HG03025 (cell line): ENCODE measurements around the gene RGS9.

ENCODE experiments used
- ATAC-seq: cut with Tn5 transposase; IDR thresholded peaks from one replicate; pipeline ENCODE4 v1.9.1; 2021; ENCODE audit warnings: mild to moderate bottlenecking, moderate library complexity; ENCODE audit not compliant: unreplicated experiment, low FRiP score

Gene RGS9

GRCh38 chr17:65154770-65155589 is 17.8 kb downstream of the RGS9 start:
- peak; percentile 74 for ATAC-seq

DNA sequence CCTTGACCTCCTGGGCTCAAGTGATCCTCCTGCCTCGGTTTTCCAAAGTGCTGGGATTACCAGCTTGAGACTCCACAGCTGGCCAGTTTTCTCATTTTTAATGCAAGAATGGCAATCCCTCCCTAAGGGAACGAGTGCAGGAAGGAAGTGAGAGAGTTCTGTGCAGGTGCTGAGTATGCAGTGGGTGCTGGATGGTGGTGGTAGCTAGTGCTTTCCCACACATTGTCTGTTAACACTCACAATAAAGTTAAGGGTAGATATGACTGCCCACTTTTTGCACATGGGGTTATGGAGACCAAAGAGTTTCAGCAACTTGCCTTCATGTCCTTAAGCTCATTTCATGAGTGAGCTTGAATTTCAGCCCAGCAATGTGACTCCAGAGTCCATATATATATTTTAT is 18.5 kb downstream of the RGS9 start:
- ATAC-seq = no peak

GRCh38 chr17:65156185-65156834 is 19.1 kb downstream of the RGS9 start:
- ATAC-seq = no peak

GRCh38 chr17:65156835-65157565 is 19.8 kb downstream of the RGS9 start:
- no peak for ATAC-seq

- no peak for ATAC-seq
These were observed 20.9 kb downstream of the RGS9 start for GRCh38 chr17:65158041-65158440.

DNA sequence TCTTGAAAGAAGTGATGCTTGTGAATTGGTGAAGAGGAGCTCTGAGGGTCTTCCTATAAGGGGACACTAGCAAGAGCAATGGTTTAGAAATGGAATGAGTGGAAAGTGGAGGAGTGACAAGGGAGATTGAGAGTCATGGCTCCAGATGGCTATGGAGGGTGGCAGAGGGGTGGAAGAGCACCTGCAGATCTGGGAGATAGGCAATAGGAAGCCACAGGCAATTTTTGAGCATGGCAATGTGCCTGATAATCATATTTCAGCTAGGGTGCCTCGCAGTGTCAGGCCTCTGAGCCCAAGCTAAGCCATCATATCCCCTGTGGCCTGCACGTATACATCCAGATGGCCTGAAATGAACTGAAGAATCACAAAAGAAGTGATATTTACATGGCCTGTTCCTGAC is 21.5 kb downstream of the RGS9 start:
- ATAC-seq = no peak

GRCh38 chr17:65160516-65160915 is 23.3 kb downstream of the RGS9 start:
- ATAC-seq = no peak

GRCh38 chr17:65163990-65164495 is 26.9 kb downstream of the RGS9 start:
- ATAC-seq = peak; percentile 64

DNA sequence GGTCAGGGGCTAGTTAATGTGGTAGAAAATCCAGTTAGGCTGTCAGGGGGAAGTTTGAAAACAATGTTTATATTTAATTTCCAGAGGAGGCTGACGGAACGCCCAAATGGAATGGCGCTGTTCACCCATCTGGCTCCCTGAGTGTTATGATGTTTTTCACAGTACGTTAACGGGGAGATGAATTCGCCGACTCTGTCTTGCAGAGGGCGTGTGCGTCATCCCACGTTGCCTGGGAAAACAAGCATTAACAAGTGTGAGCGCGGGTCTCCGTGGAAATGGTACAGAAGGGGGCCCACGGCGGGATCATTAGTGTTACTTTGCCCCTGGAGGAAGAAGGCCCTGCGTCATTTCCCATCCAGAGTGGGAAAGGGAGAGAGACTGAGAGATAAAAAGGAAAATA is 29.6 kb downstream of the RGS9 start:
- no peak for ATAC-seq

DNA sequence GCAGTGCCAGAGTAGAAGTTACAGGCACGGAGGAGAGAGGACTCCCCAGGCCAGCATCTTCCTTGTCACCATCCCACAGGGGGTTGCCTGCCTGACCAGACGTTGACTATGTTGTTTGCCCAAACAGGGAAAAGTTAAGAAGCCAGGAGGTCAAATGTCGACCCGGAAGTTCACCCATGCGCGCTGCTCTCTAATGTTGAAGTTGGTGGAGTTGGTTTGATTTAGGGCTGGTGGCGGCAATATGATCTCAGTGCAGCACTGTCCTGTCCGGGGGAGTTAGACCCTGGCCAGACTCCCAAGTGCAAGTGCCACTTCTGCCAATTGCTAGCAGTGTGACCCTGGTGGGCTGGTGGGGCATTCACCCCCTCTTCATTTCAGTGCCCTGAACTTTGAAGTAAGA is 30.4 kb downstream of the RGS9 start:
- no peak for ATAC-seq

DNA sequence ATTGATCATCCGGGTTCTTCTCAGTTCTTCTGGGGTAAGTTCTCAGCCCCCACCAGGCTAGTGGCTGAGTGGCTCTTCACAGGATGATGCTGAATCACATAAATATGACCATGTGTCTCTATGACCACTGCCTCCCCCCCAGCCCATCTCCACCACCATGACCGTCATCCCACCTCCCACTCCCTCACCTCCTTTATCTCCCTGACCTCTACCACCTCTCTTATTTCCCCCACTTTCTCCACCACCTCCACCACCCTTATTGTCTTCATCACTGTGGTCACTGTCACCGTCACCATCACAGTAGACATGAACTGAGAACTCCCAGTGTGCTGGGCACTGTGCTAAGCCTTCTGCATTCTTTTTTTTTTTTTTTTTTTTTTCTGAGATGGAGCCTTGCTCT is 32.5 kb downstream of the RGS9 start:
- no peak for ATAC-seq

- ATAC-seq = no peak
These were observed 33.7 kb downstream of the RGS9 start for GRCh38 chr17:65170839-65171238.

GRCh38 chr17:65171752-65172151 is 34.6 kb downstream of the RGS9 start:
- ATAC-seq = no peak

- no peak for ATAC-seq
These were observed 35.4 kb downstream of the RGS9 start for GRCh38 chr17:65172496-65173136.

GRCh38 chr17:65173284-65173793 is 36.2 kb downstream of the RGS9 start:
- no peak for ATAC-seq

DNA sequence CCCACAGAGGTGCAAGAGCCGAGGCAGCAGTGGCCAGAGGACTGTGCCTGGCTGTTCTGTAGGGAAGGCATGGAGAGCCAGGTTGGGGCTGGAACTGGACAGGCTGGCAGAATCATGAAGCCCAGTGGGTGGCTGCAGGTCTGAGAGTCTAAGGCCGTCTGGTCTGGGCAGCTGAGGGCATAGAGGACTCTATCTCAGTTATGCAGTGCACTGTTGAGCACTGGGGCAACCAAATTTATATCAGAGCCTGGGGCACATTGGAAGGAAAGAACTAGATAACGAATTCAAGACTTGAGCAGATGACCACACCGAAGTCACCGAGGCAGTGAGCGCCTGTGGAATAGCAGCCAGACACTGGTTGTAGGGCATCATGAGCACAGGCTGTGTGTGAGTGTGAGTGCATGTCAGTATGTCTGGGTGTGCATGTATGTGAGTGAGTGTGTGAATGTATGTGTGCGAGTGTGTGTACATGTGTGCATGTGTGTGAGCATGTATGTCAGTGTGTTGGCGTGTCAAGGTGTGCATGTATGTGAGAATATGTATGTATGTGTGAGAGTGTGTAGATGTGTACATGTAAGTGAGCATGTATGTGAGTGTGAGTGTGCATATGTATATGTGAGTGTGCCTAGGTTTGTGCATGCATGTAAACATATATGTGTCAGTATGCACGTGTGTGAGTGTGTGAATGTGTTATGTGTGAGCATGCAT is 37.0 kb downstream of the RGS9 start:
- ATAC-seq = no peak

DNA sequence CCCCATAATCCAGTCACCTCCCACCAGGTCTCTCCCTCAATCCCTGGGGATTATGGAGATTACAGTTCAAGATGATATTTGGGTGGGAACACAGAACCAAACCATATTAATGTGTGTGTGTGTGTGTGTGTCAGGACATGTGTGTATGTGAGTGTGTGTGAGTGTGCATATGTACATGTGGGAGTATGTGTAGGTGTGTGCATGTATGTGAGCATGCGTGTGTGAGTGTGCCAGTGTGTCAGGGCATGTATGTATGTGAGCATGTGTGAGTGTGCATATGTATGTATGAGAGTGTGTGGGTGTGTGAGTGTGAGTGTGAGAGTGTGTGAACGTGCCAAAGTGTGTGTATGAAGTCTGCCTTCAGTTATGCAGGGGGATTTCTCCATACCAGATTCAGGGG is 37.8 kb downstream of the RGS9 start:
- ATAC-seq = no peak

GRCh38 chr17:65175952-65176351 is 38.8 kb downstream of the RGS9 start:
- ATAC-seq = no peak

DNA sequence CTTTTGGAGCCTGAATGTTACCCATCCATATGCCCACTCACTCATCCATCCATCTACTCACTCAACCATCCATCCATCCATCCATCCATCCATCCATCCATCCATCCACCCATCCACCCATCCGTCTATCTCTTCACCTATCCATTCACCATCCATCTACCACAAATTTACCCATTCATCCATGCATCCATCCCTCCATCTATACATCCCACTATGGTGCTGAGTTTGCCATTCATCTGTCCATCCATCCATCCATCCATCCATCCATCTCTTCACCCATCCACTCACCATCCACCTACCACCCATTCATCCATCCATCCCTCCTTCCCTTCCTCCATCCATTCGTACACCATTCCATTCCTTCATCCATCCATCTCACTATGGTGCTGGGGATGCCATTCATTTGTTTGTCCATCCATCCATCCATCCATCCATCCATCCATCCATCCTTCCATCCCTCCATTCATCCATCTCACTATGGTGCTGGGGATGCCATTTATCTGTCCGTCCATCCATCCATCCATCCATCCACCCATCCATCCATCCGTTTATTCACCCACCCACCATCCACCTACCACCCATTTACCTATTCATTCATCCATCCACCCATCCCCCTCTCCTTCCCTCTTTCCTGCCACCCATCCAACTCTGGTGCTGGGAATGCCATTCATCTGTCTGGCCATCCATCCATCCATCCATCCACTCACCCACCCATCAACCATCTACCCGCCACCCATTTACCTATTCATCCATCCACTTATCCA is 39.7 kb downstream of the RGS9 start:
- ATAC-seq = no peak
